ENCODE data around the gene DRGX.

Gene DRGX

DNA sequence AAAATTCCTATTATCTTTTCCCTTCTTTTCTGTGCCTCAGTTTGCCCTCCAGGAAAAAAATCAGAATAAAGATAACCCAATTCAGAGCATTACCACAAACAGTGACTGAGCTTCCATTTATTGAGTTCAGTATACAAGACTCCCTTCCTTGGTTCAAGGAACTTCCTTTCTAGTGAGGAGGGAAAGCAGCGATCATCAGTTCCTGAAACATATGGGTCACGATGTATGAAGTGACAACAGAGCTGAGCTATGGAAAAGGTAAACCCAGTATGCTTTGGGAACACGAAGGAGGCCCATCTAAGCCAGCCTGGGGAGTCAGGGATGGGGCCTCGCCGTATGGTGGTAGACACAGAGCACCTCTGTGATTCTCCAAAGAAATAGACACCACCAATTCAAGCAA is 81.1 kb downstream of the DRGX start:
- ChIA-PET CTCF (interaction anchor here (1.1 kb wide), 1 partner anchor 9 kb away, joined by 3 read pairs; no protein-coding TSS in a partner anchor), POLR2A (no interaction called here)
- no peak for DNase-seq (ENCODE audit: extremely low spot score)

More for the DNA sequence above, 81.1 kb downstream of the DRGX start:
- TF ChIP-seq, protein P1, sequence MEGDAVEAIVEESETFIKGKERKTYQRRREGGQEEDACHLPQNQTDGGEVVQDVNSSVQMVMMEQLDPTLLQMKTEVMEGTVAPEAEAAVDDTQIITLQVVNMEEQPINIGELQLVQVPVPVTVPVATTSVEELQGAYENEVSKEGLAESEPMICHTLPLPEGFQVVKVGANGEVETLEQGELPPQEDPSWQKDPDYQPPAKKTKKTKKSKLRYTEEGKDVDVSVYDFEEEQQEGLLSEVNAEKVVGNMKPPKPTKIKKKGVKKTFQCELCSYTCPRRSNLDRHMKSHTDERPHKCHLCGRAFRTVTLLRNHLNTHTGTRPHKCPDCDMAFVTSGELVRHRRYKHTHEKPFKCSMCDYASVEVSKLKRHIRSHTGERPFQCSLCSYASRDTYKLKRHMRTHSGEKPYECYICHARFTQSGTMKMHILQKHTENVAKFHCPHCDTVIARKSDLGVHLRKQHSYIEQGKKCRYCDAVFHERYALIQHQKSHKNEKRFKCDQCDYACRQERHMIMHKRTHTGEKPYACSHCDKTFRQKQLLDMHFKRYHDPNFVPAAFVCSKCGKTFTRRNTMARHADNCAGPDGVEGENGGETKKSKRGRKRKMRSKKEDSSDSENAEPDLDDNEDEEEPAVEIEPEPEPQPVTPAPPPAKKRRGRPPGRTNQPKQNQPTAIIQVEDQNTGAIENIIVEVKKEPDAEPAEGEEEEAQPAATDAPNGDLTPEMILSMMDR (IDR thresholded peaks at IDR 0.05; ENCODE audit: control extremely low read depth, extremely low read depth, low read depth, missing control alignments) = no peak

All from GM10248 (cell line).